SIG-M5 treated with dmso at 0.1 percent for 504 hours (cell line): ENCODE measurements around the gene NRN1L.
"Not testable (repeated sequence)": the region's sequence is repeated elsewhere in the genome, so short reads cannot be mapped to it uniquely, and the experiment has no call there.

Experiments
- DNase-seq: peaks from one replicate; lab custom pipeline; 2025; ENCODE audit not compliant: unreplicated experiment; lab: John Stamatoyannopoulos, UW

The NRN1L gene

GRCh38 chr16:67881621-67882161, 3.0 kb upstream of the NRN1L start:
- DNase-seq: no peak

- no peak for DNase-seq
Measured at GRCh38 chr16:67882374-67883145, 2.1 kb upstream of the NRN1L start.

GRCh38 chr16:67883146-67883871, 1.4 kb upstream of the NRN1L start:
- DNase-seq: no peak

GRCh38 chr16:67883872-67884261, 818 bp upstream of the NRN1L start:
- DNase-seq: peak; percentile 18

GRCh38 chr16:67885545-67885944, 860 bp downstream of the NRN1L start:
- DNase-seq: no peak

GRCh38 chr16:67885976-67886375, 1.3 kb downstream of the NRN1L start:
- DNase-seq: no peak

- no peak for DNase-seq
Measured at GRCh38 chr16:67886387-67886786, 1.7 kb downstream of the NRN1L start.

- no peak for DNase-seq
Measured at GRCh38 chr16:67888331-67888730, 3.6 kb downstream of the NRN1L start.

GRCh38 chr16:67892375-67892774, 7.7 kb downstream of the NRN1L start:
- DNase-seq: no peak

- DNase-seq: peak; percentile 96
Measured at GRCh38 chr16:67892899-67893742, 8.4 kb downstream of the NRN1L start, which contains the start of gene PSKH1. Gene PSKH1, plus strand, starts transcription at chr16:67893254. Its CDS starts 15,496 bp downstream, at chr16:67908750.

- no peak for DNase-seq
Measured at GRCh38 chr16:67893743-67894399, 9.2 kb downstream of the NRN1L start.

GRCh38 chr16:67897231-67897630, 12.5 kb downstream of the NRN1L start:
- no peak for DNase-seq

- no peak for DNase-seq
Measured at GRCh38 chr16:67901734-67902133, 17.0 kb downstream of the NRN1L start.

GRCh38 chr16:67902831-67903230, 18.1 kb downstream of the NRN1L start:
- no peak for DNase-seq

- DNase-seq: no peak
Measured at GRCh38 chr16:67907397-67908180, 22.9 kb downstream of the NRN1L start.

GRCh38 chr16:67909056-67909742, 24.5 kb downstream of the NRN1L start:
- DNase-seq: no peak

- DNase-seq: no peak
Measured at GRCh38 chr16:67910158-67910557, 25.5 kb downstream of the NRN1L start.

GRCh38 chr16:67914758-67915495, 30.2 kb downstream of the NRN1L start:
- no peak for DNase-seq

- DNase-seq: not testable (repeated sequence)
Measured at GRCh38 chr16:67915496-67915769, 30.7 kb downstream of the NRN1L start.
